Fibroblast of the conjunctiva (primary cell): Measurements from ENCODE around the gene GGTLC3.
"Not testable (repeated sequence)": the region's sequence is repeated elsewhere in the genome, so short reads cannot be mapped to it uniquely, and the experiment has no call there.

Experiments
- DNase-seq: peaks from one replicate; pipeline ENCODE4 v3.0.0-alpha.2; 2010; ENCODE audit warnings: low read depth

GGTLC3 gene

DNA sequence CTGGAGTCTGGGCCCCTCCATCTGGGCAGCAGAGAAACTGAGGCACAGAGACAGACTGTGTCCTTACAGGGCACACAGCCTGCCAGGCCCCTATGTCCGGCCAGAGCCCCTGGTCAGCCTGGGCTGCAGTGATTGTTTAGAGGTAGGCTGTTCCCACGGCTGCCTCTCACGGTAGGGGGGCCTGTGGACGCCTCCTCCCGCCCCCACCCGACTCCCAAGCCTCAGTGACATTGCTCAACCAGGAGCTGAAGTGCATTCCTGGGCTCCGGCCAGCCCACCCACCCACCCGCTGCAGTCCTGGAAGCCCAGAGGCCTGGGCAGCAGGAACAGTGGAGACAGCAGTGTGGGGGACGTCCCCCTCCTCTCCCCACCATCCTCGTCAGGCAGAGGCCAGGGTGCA is 4.5 kb downstream of the GGTLC3 start:
- DNase-seq = not testable (repeated sequence)

DNA sequence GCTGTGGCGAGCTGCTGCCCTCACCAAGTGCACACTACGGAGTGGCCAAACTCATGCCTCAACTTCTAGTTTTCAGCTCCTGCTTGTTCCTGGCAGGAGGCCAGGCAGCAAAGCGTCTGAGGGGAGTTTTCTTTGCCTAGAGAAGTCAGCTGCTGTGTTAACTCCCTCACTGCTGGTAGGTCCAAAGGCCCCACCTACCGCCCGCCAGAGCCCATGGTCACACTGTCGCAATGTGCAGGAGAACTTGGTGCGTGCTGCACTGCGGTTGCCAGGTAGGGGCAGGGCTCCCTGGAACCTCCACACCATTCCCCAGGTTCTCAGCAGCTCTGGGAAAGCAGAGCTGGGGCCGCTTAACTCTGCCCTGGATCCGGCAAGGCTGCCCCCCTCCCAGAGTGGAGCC is 5.6 kb downstream of the GGTLC3 start:
- not testable (repeated sequence) for DNase-seq

DNA sequence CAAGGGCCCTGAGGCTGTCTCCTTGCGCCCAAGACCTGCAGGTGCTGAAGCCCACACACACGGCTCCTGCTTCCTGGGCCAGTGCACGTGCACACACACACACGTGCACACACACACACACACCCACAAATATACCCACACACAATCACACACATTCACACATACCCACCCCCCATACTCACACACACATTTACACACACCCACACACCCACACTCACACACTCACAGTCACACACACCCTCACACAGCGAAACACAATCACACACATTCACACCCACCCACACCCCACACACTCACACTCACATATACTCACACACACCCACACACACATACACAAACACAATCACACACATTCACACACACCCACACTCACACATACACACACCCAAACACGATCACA is 6.6 kb downstream of the GGTLC3 start:
- DNase-seq = not testable (repeated sequence)

DNA sequence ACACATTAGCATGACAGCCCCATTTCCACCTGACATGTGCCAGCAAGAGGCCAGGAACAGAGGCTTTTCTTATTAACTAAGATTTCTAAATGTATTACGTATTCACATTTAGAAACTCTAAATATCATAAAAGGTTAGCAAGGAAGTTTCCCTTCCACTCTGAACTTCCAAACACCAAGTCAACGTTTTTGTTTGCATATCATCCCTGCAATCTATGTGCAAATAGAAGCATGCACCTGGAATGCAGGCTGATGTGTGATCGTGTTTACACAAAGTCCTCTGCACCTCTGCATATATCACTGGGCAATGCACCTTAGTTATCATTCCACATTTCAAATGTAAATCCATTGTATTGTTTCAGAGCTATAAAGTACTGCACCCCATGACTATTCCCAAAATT is 21.7 kb downstream of the GGTLC3 start:
- DNase-seq = not testable (repeated sequence)
